Measurements from ENCODE around the gene NUDT13. TPM values are rescaled to one million over a fixed set of nuclear protein-coding genes. Genes with fewer than 3 reads are reported as not detected.
A peak's percentile ranks its signal among the peaks of the same experiment; 100 is the strongest.

NUDT13 gene
- total and polyA plus RNA-seq, 9 of the 15 experiments (the other 6 are each of a cell fraction or from before 2014, with no cell fraction given): 4.7 to 11.1 (median 5.6) TPM

- TF ChIP-seq ERF (CRISPR knock-in tag; IDR thresholded peaks at IDR 0.05) (peak; percentile 92), EGR1 (conservative IDR thresholded peaks at IDR 0.05) (0 out of 2 replicates have a peak, but pooled peaks have one; percentile 40), YBX1 (IDR thresholded peaks at IDR 0.05) (no peak), SETDB1 (IDR thresholded peaks at IDR 0.05; ENCODE audit: low read length) (no peak), PATZ1 (CRISPR knock-in tag; IDR thresholded peaks at IDR 0.05; ENCODE audit: borderline replicate concordance) (peak; percentile 57; the same call in 1 of the 2 replicates), MIER1 (IDR thresholded peaks at IDR 0.05; ENCODE audit: low read depth) (peak; percentile 61; the same call in 1 of the 2 replicates), ZNF639 (CRISPR knock-in tag; conservative IDR thresholded peaks at IDR 0.05 in 1 of 2, IDR thresholded peaks at IDR 0.05 in 1 of 2) (peak in 1 of 2 experiments; percentile 67; a peak in 2 of 4 replicates), MBD1 (CRISPR knock-in tag; IDR thresholded peaks at IDR 0.05) (no peak), MTA1 (IDR thresholded peaks at IDR 0.05; ENCODE audit: borderline replicate concordance) (peak; percentile 96), POLR2AphosphoS5 (IDR thresholded peaks at IDR 0.05; ENCODE audit: control insufficient read depth, insufficient read depth, low read depth, low read length) (peak; percentile 94), BMI1 (IDR thresholded peaks at IDR 0.05; ENCODE audit: low read length) (peak; percentile 54; the same call in 1 of the 2 replicates), PRPF4 (IDR thresholded peaks at IDR 0.05; ENCODE audit: insufficient read depth, low read depth, low read length, poor library complexity, severe bottlenecking) (peak; percentile 97), MBD2 (IDR thresholded peaks at IDR 0.05; ENCODE audit: borderline replicate concordance, low read depth) (peak; percentile 87), MLLT1 (IDR thresholded peaks at IDR 0.05) (peak in 1 of 2 experiments; percentile 87; a peak in 3 of 4 replicates), PHF21A (IDR thresholded peaks at IDR 0.05; ENCODE audit: borderline replicate concordance, low read depth) (no peak), ZNF41 (CRISPR knock-in tag; conservative IDR thresholded peaks at IDR 0.05) (0 out of 2 replicates have a peak, but pooled peaks have one; percentile 22), ZSCAN32 (CRISPR knock-in tag; IDR thresholded peaks at IDR 0.05) (peak; percentile 66), JUND (IDR thresholded peaks at IDR 0.05; ENCODE audit: borderline replicate concordance, low read depth, low read length) (peak; percentile 68), JUND (tag; IDR thresholded peaks at IDR 0.05; ENCODE audit: borderline replicate concordance, low read depth, low read length) (no peak; the same call in 2 of the 3 replicates)
These were observed 13.6 kb upstream of the NUDT13 start, which contains the start of gene P4HA1 (continued) for GRCh38 chr10:73096449-73097304.

All from K562 (cell line).